HG03139 (cell line): Measurements from ENCODE around the gene FSHR.

Experiments
- ATAC-seq: cut with Tn5 transposase; IDR thresholded peaks from one replicate; pipeline ENCODE4 v1.9.1; 2021; ENCODE audit not compliant: unreplicated experiment

The FSHR gene

GRCh38 chr2:49033394-49034185, 120.7 kb downstream of the FSHR start:
- ATAC-seq: no peak

GRCh38 chr2:49032936-49033335, 121.4 kb downstream of the FSHR start:
- no peak for ATAC-seq

GRCh38 chr2:49032126-49032525, 122.2 kb downstream of the FSHR start:
- ATAC-seq: no peak

- ATAC-seq: no peak
Observed at GRCh38 chr2:49029406-49029805, 124.9 kb downstream of the FSHR start.

- peak; percentile 95 for ATAC-seq
Observed at GRCh38 chr2:49028101-49028500, 126.2 kb downstream of the FSHR start.

- no peak for ATAC-seq
Observed at GRCh38 chr2:49026706-49027105, 127.6 kb downstream of the FSHR start.

GRCh38 chr2:49021271-49021670, 133.0 kb downstream of the FSHR start:
- ATAC-seq: no peak

GRCh38 chr2:49005261-49005660, 149.1 kb downstream of the FSHR start:
- no peak for ATAC-seq

- ATAC-seq: no peak
Observed at GRCh38 chr2:49004036-49004626, 150.2 kb downstream of the FSHR start.

- ATAC-seq: no peak
Observed at GRCh38 chr2:49003201-49003600, 151.1 kb downstream of the FSHR start.

- no peak for ATAC-seq
Observed at GRCh38 chr2:49002750-49003149, 151.6 kb downstream of the FSHR start.

GRCh38 chr2:49000695-49001094, 153.6 kb downstream of the FSHR start:
- ATAC-seq: no peak

GRCh38 chr2:48998449-48998848, 155.9 kb downstream of the FSHR start:
- ATAC-seq: no peak

GRCh38 chr2:48993576-48993975, 160.7 kb downstream of the FSHR start:
- ATAC-seq: peak; percentile 43

- no peak for ATAC-seq
Observed at GRCh38 chr2:48991415-48992131, 162.7 kb downstream of the FSHR start.

- no peak for ATAC-seq
Observed at GRCh38 chr2:48984922-48985321, 169.4 kb downstream of the FSHR start.

GRCh38 chr2:48983551-48983950, 170.8 kb downstream of the FSHR start:
- no peak for ATAC-seq

GRCh38 chr2:48982887-48983435, 171.4 kb downstream of the FSHR start:
- no peak for ATAC-seq

GRCh38 chr2:48980846-48981245, 173.5 kb downstream of the FSHR start:
- no peak for ATAC-seq

GRCh38 chr2:48979691-48980090, 174.6 kb downstream of the FSHR start:
- ATAC-seq: no peak

- no peak for ATAC-seq
Observed at GRCh38 chr2:48978131-48978530, 176.2 kb downstream of the FSHR start.

- ATAC-seq: no peak
Observed at GRCh38 chr2:48971801-48972200, 182.5 kb downstream of the FSHR start.
